Dermis microvascular lymphatic vessel endothelial cell (primary cell): ENCODE measurements around the gene PIAS4. TPM values are rescaled to one million over a fixed set of nuclear protein-coding genes. Genes with fewer than 3 reads are reported as not detected.

Experiments
- DNase-seq, 2 donors: peaks; one replicate each; pipeline versions ENCODE4 v3.0.0 to v3.0.0-alpha.2; 2010; ENCODE audit warnings: low read depth in 2 of 2
- total RNA-seq: library from RNA; depleted of rRNA; stranded (reverse); fragments of >200 nt; gene quantifications from 2 replicates; pipeline ENCODE4 v1.2.1, GENCODE V29; 2014

Gene PIAS4
- total RNA-seq, 1 donor from 2014 or later = 24.1 TPM

DNA sequence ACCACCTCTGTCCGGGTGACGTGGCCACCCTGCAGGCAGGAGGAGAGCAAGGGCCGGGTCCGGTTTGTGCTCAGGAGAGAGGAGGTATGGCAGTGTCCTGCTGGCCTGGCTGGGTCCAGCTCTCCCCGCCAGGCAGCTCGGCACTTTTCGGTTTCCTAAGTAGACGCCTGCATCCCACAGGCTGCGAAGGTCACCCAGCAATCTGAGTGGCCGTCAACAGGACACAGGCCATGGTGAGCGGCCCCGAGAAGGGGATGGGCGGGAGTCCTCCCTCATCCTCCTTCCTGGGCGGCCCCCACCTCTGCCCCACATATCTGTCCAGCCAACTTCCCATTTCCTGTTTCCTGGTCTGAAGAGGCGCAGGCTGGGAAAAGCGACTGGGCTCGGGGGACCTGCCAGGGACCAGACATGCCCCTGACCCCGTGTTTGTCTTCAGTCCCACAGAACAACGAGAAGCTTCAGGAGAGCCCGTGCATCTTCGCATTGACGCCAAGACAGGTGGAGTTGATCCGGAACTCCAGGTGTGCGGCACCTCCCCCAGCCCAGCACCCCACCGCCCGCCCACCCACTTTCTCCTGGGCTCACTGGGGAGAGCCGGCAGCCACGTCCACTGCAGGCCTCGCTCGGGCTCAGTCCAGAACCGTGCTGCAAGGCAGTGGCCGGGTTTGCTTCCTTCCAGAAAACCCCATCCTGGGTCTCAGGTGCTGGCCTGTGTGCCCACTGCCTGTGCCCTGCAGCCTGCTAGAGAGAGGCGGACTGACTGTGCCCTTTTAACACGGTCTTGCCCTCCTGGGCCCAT lies 16.3 kb downstream of the PIAS4 start:
- DNase-seq = peak; percentile 2 to 33

DNA sequence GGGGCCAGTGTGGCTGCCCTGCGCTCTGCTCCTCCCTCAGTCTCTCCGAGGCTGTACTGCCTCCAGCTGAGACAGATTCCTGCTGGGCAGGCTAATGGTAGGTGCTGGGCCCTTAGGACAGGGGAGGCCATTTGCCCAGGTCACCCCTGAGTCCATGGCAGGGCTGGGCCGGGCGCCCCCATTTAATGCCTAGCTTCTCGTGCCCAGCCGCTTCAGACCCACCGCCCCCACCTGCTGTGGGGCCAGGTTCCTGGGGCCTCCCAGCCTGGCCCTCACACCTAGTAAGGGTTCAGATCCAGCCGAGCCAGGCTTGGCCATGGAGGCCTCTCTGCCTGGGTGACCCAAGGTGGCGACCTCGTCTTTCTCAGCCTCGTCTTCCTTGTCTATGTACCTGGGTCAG lies 17.8 kb downstream of the PIAS4 start:
- no peak for DNase-seq

DNA sequence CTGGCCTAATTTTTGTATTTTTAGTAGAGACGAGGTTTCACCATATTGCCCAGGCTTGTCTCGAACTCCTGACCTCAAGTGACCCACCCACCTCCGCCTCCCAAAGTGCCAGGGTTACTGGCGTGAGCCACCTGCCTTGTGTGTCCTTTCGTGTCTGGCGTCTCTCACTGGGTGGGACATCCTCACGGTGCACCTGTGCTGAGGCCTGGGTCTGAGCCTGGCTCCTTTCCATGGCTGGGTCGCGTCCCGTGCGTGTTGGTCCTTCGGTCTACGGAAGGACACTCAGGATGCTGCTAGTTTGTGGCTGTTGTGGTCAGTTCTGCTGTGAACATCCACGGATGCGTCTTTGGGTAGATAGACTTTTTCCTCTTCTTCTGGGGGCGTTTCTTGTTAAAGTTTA lies 19.6 kb downstream of the PIAS4 start:
- no peak for DNase-seq

DNA sequence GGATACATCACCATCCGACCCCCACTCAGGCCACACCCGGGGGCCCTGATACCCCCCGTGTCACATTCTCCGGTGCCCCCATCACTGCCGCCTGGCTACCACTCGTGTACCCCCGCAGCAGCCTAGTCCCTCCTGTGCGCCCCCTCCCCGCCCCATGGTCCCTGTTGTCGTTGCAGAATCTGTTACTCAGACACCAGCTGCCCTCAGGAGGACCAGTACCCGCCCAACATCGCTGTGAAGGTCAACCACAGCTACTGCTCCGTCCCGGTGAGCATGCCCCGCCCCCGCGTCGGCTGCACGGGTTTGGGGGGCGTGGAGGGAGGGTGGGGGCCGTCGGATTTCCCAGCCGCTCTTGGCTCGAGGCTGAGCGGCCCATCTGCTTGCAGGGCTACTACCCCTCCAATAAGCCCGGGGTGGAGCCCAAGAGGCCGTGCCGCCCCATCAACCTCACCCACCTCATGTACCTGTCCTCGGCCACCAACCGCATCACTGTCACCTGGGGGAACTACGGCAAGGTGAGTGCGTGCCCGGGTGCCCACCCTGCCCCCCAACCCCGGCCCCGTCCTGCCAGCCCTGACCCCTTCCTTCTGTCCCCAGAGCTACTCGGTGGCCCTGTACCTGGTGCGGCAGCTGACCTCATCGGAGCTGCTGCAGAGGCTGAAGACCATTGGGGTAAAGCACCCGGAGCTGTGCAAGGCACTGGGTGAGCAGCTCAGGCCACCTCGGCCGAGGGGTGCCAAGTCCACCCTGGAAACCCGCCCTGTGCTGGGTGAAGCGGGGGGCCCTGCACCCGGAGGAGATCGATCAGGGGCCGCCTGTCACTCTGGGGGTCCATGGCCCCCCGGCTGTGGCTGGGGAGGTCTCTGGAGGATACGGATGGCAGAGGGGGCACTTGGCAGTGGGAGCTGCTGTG lies 21.1 kb downstream of the PIAS4 start:
- DNase-seq = no peak

DNA sequence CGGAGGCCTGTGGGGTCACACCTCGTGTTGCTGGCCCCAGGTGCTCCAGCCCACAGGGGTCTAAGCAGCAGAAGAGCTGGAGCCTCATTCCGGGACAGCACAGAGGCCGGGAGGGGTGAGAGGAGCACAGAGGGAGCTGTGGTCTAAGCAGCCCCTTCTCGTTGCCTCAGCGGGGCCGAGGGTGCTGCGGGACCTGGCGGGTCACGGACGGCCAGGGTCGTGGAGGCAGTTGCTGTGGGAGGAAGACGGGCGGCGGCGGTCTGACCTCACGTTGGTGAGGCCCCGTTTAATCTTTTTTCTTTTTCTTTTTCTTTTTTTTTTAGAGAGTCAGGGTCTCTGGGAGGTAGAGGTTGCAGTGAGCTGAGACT lies 21.7 kb downstream of the PIAS4 start:
- DNase-seq = no peak

DNA sequence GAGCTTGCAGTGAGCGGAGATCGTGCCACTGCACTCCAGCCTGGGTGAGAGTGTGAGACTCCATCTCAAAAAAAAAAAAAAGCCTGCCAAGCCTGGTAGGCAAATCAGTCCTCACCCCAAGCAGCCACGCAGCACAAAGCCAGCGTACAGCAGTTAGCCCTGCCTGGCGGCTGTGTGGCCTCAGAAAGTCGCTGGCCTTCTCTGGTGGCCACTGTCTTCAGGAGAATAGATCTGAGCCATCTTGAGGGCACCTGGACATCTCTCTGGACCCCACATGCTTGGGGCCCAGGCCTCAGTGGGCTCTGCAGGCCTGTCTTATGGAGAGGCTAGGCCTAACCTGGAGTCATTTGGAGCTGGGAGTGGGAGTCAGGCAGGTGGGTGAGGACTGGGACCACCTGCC lies 23.0 kb downstream of the PIAS4 start:
- no peak for DNase-seq

DNA sequence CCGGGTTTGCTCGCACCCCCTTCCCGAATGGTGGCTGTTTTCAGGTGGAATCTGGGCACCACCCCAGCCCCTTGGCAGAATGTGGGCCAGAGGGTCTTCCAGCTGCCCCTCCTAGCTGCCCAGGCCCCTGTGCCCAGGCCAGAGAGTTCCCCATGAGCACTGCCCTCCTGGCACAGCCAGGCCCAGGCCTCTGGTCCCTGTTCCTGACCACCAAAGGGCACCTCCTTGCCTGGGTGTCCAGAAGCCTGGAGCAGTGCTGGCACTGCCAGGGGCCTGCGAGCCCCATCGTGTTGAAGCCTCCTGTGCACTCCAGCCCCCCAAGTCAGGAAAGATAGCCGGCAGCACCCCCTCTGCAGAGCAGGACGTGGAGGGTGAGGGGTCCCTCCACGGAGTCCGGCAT lies 23.4 kb downstream of the PIAS4 start:
- DNase-seq = no peak

DNA sequence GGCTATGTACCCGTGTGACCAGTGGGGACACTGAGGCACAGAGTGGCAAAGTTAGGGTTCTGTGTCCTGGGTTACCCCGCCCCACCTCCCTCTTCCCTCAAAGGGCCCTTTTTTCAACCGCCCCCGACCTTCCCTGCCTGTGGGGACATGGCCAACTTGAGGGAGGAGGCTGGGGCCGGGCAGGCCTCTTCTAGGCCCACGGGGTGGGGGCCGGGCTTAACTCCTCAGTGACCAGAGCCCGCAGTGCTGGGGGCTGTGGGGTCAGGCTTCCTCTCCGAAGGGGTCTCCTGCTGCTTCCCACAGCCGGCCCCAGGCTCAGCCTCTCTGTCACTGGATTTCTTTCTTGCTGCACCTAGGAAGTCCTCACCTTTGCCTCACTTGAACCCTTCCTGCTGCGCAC lies 23.9 kb downstream of the PIAS4 start:
- no peak for DNase-seq

DNA sequence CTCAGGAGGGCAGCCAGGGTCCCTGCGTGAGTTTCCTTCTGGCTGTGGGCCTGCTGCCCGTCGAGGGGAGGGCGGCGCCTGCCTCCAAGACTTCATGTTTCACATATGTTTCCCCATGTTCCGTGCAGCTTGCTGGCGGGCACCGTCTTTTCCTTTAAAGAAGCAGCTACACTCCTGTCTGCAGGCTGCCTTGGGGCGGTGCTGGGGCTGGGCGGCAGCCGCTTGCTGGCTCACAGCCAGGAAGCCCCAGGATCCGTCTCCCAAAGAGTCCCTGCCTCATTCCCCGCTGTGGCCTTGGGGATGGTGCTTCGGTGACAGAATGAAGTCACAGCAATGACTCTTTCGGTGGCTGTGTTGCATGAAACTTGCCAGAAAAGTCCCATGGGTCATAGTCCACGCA lies 24.9 kb downstream of the PIAS4 start:
- no peak for DNase-seq

DNA sequence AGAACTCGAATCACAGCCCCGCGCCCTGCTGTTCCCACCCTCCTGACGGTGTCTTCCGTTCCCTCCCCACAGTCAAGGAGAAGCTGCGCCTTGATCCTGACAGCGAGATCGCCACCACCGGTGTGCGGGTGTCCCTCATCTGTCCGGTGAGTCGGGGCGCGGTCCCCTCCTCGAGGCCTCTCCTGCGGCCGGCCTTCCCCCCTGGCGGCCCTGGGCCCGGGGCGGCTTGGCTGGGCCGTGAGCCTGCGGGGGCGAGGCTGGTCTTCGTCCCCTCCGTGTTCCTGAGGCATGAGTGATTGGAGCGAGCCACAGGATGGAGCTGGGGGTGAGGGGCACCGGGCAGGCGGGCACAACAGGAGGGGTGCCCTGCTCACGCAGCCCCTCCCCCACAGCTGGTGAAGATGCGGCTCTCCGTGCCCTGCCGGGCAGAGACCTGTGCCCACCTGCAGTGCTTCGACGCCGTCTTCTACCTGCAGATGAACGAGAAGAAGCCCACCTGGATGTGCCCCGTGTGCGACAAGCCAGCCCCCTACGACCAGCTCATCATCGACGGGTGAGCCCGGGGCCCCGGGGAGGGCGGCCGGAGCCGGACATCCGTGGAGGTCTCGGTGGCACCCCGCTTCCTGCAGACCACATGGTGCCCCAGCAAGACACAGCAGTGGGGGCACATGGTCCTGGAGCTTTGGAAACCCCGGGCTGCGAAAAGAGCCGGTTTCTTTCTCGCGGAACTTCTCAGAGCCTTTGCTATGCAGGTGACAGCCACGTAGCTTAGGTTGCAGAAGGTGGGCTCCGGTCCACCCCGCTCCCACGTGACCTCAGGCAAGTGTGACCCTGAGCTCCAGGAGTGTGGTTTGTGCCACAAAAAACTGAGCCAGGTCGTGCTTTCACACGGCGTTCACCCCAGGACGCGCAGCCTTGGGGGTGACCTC lies 25.8 kb downstream of the PIAS4 start:
- DNase-seq = no peak

DNA sequence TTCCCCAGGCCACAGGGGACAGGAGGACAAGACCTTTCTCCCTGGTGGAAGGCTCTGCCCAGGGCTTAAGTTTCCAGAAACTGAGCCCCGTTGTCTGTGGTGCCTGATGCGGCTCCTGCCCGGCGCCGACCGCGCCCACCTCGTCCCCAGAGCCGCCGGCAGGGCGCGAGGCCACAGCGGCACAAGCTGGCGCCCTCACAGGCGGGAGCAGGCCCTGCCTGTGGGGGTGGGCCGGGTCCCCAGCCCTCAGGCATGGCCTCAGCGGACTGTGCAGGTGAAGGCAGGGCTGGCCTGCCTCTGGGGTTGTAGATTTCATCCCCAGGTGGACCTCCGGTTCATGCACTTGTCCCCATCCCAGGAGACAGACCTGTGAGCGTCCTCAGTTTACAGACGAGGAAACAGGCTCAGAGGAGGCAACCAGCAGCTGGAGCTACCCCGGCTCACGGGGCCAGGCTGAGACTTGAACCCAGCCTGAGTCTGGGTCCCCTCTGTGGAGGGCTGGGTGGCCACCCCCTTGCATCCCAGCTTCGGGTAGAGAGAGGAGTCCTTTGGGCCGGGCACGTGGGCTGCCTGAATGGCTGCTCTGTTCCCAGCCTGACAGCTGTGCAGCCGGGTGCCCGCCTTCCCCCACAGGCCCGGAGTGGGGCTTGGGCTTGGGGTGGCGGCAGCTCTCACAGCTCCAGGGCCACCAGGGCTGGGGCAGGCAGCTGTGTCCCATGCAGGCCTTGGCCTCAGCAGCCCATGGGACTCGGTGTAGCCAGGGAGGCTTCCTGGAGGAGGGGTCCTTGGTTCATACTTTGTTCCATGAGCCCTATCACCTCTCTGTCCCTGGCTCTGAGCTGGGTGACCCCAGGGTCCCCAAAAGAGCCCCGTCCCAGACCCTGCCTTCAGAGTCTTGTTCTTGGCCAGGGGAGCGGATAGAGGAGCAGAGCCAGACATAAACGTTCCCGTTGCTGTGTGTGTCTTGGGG lies 26.8 kb downstream of the PIAS4 start:
- DNase-seq = no peak

DNA sequence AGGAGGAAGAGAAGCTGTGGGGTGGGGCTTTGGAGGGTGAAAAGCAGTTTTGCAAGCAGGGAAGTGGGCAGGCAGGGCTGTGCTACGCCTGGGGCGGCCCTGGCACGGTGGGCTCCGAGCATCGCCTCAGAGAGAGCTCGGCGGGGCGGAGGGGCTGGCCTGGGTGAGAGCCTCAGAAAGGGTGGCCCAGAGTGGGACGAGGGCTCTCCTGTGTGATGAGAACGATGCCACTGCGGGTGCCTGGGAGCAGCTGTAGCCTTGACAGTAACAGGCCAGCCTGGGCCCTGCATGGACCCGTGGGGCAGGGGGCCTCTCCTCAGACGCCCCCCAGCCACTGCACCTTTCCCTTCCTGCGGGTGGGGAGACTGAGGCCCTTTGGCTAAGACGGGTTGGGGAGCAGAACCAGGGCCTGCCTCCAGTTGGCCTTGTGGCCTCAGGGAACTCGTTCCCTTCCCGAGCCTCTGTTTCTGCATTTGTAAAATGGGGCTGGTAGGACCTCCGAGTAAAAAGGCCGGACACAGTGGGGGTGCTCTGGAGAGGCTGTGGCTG lies 27.6 kb downstream of the PIAS4 start:
- no peak for DNase-seq

DNA sequence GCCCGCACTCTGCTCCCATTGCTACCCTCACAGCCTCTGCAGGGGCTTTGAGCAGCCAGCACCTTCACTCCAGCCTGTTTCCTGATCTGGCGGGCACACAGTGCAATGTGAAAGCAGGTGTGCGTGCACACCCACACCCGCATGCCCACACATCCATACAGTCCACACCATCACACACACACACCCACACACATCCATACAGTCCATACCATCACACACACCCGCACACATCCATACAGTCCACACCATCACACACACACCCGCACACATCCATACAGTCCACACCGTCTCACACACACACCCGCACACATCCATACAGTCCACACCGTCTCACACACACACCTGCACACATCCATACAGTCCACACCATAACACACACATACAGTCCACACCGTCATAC lies 28.0 kb downstream of the PIAS4 start:
- peak in 1 of 2 donors; percentile 2 for DNase-seq

DNA sequence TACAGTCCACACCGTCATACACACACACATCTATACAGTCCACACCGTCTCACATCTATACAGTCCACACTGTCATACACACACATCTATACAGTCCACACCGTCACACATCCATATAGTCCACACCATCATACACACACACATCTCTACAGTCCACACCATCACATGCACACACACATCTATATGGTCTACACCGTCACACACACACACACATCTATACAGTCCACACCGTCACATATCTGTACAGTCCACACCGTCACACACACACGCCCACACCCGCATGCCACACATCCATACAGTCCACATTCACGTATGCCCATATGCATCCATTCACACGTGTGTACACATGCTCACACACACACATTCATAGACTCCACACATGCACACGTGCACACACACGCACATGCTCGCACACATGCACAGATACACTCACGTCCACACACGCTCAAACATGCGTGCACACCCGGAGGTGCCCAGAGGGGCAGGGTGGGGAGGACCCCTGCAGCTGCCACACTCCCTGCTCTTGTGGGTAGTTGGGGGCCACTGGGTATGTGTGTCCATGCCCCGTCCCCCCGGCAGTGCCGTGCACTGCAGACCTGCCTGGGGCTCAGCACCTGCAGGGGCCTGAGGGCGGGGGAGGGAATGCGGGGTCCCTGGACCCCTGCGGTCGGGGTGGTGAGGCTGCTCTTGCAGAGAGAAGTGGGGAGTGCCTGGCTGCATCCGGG lies 29.2 kb downstream of the PIAS4 start:
- no peak for DNase-seq

DNA sequence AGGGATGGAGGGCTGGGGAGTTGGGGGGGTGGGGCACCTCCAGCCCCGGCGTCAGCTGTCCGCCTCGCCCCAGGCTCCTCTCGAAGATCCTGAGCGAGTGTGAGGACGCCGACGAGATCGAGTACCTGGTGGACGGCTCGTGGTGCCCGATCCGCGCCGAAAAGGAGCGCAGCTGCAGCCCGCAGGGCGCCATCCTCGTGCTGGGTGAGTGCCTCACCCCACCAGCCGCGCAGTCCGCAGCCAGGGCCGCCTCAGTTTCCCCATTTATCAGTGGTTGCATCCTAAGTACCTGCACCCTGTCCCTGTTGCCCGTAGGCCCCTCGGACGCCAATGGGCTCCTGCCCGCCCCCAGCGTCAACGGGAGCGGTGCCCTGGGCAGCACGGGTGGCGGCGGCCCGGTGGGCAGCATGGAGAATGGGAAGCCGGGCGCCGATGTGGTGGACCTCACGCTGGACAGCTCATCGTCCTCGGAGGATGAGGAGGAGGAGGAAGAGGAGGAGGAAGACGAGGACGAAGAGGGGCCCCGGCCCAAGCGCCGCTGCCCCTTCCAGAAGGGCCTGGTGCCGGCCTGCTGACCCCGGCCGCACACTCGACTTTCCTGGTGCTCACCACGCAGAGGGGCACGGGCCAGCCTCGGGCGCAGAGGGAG lies 29.9 kb downstream of the PIAS4 start:
- no peak for DNase-seq

DNA sequence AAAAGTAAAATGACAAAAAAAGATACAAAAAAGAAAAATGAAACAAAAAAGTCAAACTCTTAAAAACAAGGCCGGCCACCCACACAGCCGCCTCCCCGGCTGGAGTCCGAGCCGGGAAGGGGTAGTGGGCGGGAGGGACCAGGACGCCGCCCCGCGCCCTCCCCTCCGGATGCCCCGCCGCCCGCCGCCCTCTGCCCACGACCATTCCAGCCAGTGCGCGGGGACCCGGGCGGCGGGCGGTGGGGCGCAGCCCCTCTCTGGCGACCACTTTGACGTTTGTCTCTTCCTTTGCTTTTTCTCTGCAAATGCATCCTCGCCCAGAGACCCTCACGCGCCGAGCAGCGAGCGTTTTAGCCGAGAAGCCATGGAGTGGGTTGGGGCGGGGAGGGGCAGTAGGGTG lies 30.5 kb downstream of the PIAS4 start:
- no peak for DNase-seq

DNA sequence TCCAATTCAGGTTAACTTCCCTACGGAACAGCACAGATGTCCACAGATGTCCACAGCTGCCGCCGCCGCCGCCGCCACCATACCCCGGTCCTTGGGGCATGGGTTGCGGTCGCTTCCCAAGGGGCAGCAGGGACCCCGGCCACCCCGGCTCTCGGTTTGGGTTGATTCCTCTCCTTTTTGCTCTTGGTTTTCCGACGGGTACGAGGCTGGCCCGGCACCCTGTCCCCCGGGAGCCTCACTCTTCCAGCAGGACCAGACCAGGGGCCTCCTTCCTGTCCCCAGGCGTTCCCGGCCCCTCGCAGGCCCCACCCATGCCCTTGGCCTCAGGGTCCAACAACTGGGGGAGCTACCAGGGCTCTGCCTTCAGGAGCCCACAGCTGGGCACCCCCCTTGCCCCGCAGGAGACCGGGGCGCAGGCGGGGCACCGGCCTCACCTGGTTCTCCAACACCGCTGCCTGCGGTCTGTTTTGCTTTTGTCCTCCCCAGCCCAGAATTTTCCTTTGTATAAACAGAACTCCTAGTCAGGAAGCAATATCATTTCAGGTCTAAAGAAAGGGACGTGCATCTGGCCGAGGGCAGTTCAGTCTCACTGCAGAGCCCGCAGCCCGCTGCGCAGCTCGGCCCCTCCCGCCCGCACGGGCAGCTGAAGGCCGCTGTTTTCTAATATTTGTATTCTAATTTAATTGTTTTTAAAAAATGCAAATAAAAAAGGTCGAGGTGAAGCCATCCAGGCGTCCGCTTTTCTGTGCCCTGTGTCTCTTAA lies 31.3 kb downstream of the PIAS4 start:
- no peak for DNase-seq

DNA sequence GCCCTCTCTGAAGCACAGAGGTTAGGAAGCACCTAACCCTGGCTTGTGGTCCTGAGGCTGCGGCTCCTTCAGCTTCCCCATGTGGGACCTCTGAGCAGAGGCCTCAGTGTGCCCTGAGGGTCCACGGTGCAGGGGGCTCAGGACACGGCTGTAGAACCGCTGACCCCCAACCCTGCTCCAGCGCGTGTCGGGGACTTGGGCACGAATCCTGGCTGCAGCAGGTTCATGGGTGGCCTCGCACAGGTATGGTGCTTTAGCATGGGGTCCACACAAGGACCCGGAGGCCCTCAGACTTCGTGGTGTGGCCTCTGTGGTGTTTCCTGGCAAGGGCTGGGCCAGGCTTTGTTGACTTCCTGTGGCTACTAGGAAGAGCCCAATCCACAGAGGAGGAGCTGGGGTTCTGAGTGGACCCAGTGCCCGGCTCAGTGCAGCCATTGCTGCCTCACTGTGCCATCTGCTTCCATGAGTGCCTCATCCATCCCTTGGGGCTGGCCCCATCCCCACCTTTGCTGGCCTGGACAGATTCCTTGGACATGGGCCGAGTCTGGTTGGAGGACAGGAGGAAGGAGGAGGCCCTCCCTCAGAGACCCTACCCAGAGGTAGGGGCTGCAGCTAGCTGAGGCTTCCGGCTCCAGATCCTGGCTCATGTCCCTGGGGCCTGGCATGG lies 34.7 kb downstream of the PIAS4 start:
- no peak for DNase-seq
